H1 (cell line): ENCODE results near the gene POU2AF3. TPM values are rescaled to one million over a fixed set of nuclear protein-coding genes. Genes with fewer than 3 reads are reported as not detected.

Source experiments
- ASH2L ChIP-seq: fragments of 200-600, 300-600 bp; sonication (generic); IDR thresholded peaks from one replicate; pipeline ENCODE4 v1.7.1; 2017; ENCODE audit warnings: low read length
- BACH1 ChIP-seq: IDR thresholded peaks from 2 replicates; pipeline ENCODE4 v1.6.1; 2012; ENCODE audit warnings: low read length, improper control_type of control experiment
- BRCA1 ChIP-seq: IDR thresholded peaks from 2 replicates; pipeline ENCODE4 v1.6.1; 2012; ENCODE audit warnings: low read depth, low read length, improper control_type of control experiment
- FOSL1 ChIP-seq: IDR thresholded peaks from 2 replicates; pipeline ENCODE4 v1.6.1; 2011; ENCODE audit warnings: mild to moderate bottlenecking, low read depth, low read length, moderate library complexity; ENCODE audit not compliant: insufficient read depth
- GTF2F1 ChIP-seq: IDR thresholded peaks from 2 replicates; pipeline ENCODE4 v1.6.1; 2012; ENCODE audit warnings: low read depth, low read length, improper control_type of control experiment, borderline replicate concordance
- HDAC6 ChIP-seq: IDR thresholded peaks from one replicate; pipeline ENCODE4 v1.7.1; 2012; ENCODE audit warnings: low read depth, mild to moderate bottlenecking, inconsistent platforms, low read length, moderate library complexity
- RBBP5 ChIP-seq: IDR thresholded peaks from 2 replicates; pipeline ENCODE4 v1.7.1; 2012; ENCODE audit warnings: low read depth, mild to moderate bottlenecking, inconsistent platforms, low read length, moderate library complexity, borderline replicate concordance
- ZNF274 ChIP-seq: IDR thresholded peaks from 2 replicates; pipeline ENCODE4 v1.7.0; 2012; ENCODE audit warnings: low read length, borderline replicate concordance; ENCODE audit errors: extremely low read depth
- polyA plus RNA-seq, 7 experiments: library from polyadenylated mRNA; depleted of rRNA in 3 of 7; stranded (reverse) in 5 of 7; unstranded in 2 of 7; fragments of >200 nt in 5 of 7; fragments of 200-250 nt in 2 of 7; gene quantifications; 1 replicate in 5 of 7; 2 replicates in 1 of 7; 4 replicates in 1 of 7; pipeline versions ENCODE4 v1.2.1 to v1.2.3, GENCODE V29; 2011 to 2013; ENCODE audit warnings: missing spikeins in 2 of 7, mixed read lengths in 2 of 7
- total RNA-seq: library from RNA; stranded (reverse); fragmentation: NEBNext Ultra II Directional; extraction: Animal tissue kit (Norgen Biotek cat#: 25700); gene quantifications from 2 replicates; pipeline ENCODE4 v1.2.1, GENCODE V29; 2021

The POU2AF3 gene
- total and polyA plus RNA-seq, 2 of the 8 experiments (the other 6 are each of a cell fraction or from before 2014, with no cell fraction given): 1.2 to 5.7 TPM

GRCh38 chr11:111253630-111254029, 44.7 kb upstream of the POU2AF3 start (continued):
- TF ChIP-seq ASH2L (no peak), HDAC6 (no peak), GTF2F1 (no peak), BRCA1 (no peak), ZNF274 (no peak), FOSL1 (no peak), RBBP5 (no peak), BACH1 (no peak)
